MM.1S (cell line): ENCODE measurements around the gene CEP85L.

Source experiments
- DNase-seq: peaks from one replicate; pipeline ENCODE4 v3.0.0-alpha.2; 2015
- H2AFZ ChIP-seq: fragments of 300-600 bp; sonication (generic); 2 replicates; pipeline ENCODE4 v1.6.0; 2016; ENCODE audit warnings: antibody characterized with exemption, low read length
- H3F3A ChIP-seq: fragments of 300-600 bp; sonication (generic); 2 replicates; pipeline ENCODE4 v1.6.1; 2016; ENCODE audit warnings: mild to moderate bottlenecking, antibody characterized with exemption, low read length, moderate library complexity, mixed read lengths; ENCODE audit not compliant: insufficient read depth
- H3K27ac ChIP-seq: fragments of 300-600 bp; sonication (generic); 2 replicates; pipeline ENCODE4 v1.5.1; 2016; ENCODE audit warnings: mild to moderate bottlenecking, low read length
- H3K27me3 ChIP-seq: fragments of 300-600 bp; sonication (generic); replicated peaks from 2 replicates; pipeline ENCODE4 v1.6.0; 2016; ENCODE audit warnings: low read length; ENCODE audit not compliant: insufficient read depth
- H3K36me3 ChIP-seq: fragments of 300-600 bp; sonication (generic); replicated peaks from 2 replicates; pipeline ENCODE4 v1.6.1; 2016; ENCODE audit warnings: mild to moderate bottlenecking, low read length, mixed read lengths; ENCODE audit not compliant: insufficient read depth
- H3K4me1 ChIP-seq: fragments of 300-600 bp; sonication (generic); 2 replicates; pipeline ENCODE4 v1.6.1; 2016; ENCODE audit warnings: low read length, mixed read lengths
- H3K4me2 ChIP-seq: fragments of 300-600 bp; sonication (generic); 2 replicates; pipeline ENCODE4 v1.6.0; 2016; ENCODE audit warnings: low read depth, low read length
- H3K4me3 ChIP-seq: fragments of 300-600 bp; sonication (generic); 2 replicates; pipeline ENCODE4 v1.5.1; 2016; ENCODE audit warnings: low read length, mixed read lengths
- H3K79me2 ChIP-seq: fragments of 300-600 bp; sonication (generic); 2 replicates; pipeline ENCODE4 v1.6.1; 2016; ENCODE audit warnings: mixed run types, low read length, mixed read lengths
- H3K9ac ChIP-seq: fragments of 300-600 bp; sonication (generic); 2 replicates; pipeline ENCODE4 v1.6.1; 2016; ENCODE audit warnings: low read length, mixed read lengths
- H3K9me2 ChIP-seq: fragments of 300-600 bp; sonication (generic); replicated peaks from 2 replicates; pipeline ENCODE4 v1.6.1; 2016; ENCODE audit warnings: mild to moderate bottlenecking, low read length, mixed read lengths; ENCODE audit not compliant: insufficient read depth
- H3K9me3 ChIP-seq: fragments of 300-600 bp; sonication (generic); replicated peaks from 2 replicates; pipeline ENCODE4 v1.6.1; 2016; ENCODE audit warnings: mild to moderate bottlenecking, low read length, mixed read lengths; ENCODE audit not compliant: insufficient read depth
- H4K20me1 ChIP-seq: fragments of 300-600 bp; sonication (generic); 2 replicates; pipeline ENCODE4 v1.6.1; 2016; ENCODE audit warnings: mild to moderate bottlenecking, low read length, moderate library complexity, mixed read lengths; ENCODE audit not compliant: insufficient read depth
- EZH2 ChIP-seq: fragments of 300-600 bp; sonication (generic); optimal IDR thresholded peaks from 2 replicates; pipeline ENCODE3; 2017; ENCODE audit warnings: low read depth, mild to moderate bottlenecking, antibody characterized with exemption, low read length, mixed read lengths
- EZH2phosphoT487 ChIP-seq: fragments of 300-600 bp; sonication (generic); IDR thresholded peaks from 2 replicates; pipeline ENCODE4 v1.6.1; 2018; ENCODE audit warnings: antibody characterized with exemption, low read length
- TF ChIP-seq, protein P1 (sequence below): fragments of 300-600 bp; sonication (generic); IDR thresholded peaks from 2 replicates; pipeline ENCODE4 v1.5.1; 2016; ENCODE audit warnings: antibody characterized with exemption, low read length, mixed read lengths

The CEP85L gene

GRCh38 chr6:118667988-118668387, 16.6 kb upstream of the CEP85L start:
- no peak overlapping the region for H3K9ac ChIP-seq
- DNase-seq = no peak
- H3F3A ChIP-seq = no peaks in the 10 kb centered on the region
- H3K27me3 ChIP-seq = no peaks in the 10 kb centered on the region
- no peaks in the 10 kb centered on the region for H3K36me3 ChIP-seq
- no peaks in the 10 kb centered on the region for H3K9me3 ChIP-seq
- no peak overlapping the region for H3K4me3 ChIP-seq
- no peak overlapping the region for H3K4me2 ChIP-seq
- no peaks in the 10 kb centered on the region for H3K9me2 ChIP-seq
- no peaks in the 10 kb centered on the region for H4K20me1 ChIP-seq
- H2AFZ ChIP-seq = no peak overlapping the region
- no peak overlapping the region for H3K27ac ChIP-seq
- TF ChIP-seq, protein P1, sequence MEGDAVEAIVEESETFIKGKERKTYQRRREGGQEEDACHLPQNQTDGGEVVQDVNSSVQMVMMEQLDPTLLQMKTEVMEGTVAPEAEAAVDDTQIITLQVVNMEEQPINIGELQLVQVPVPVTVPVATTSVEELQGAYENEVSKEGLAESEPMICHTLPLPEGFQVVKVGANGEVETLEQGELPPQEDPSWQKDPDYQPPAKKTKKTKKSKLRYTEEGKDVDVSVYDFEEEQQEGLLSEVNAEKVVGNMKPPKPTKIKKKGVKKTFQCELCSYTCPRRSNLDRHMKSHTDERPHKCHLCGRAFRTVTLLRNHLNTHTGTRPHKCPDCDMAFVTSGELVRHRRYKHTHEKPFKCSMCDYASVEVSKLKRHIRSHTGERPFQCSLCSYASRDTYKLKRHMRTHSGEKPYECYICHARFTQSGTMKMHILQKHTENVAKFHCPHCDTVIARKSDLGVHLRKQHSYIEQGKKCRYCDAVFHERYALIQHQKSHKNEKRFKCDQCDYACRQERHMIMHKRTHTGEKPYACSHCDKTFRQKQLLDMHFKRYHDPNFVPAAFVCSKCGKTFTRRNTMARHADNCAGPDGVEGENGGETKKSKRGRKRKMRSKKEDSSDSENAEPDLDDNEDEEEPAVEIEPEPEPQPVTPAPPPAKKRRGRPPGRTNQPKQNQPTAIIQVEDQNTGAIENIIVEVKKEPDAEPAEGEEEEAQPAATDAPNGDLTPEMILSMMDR = no peak
- no peak for TF ChIP-seq EZH2phosphoT487
- TF ChIP-seq EZH2 = no peak
- no peaks in the 10 kb centered on the region for H3K79me2 ChIP-seq
- H3K4me1 ChIP-seq = 0 out of 2 replicates have a peak, but pooled peaks cover 2% of the 10 kb centered on the region

DNA sequence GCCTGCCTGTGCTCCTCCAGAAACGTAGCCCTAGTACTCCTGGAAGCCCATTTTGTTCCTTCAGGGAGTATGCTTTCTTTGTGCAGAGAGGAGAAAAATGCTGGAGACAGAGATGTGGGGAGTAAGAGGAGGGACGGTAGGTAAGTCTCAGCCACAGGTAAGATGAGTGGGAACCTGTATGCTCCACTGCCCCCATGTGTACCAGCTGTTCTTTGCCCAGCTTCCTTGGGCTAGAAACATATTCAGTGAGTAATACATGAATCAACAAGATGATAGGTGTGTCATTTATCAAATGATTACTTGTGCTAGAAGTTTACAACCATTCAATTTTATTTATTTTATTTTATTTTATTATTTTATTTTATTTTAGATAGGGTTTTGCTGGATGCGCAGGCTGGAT, 13.6 kb upstream of the CEP85L start:
- Histone ChIP-seq H3K4me2 (peak overlapping the region; percentile 83), H3K27ac (no peak overlapping the region), H3F3A (no peaks in the 10 kb centered on the region), H3K9me2 (no peaks in the 10 kb centered on the region), H3K4me1 (0 out of 2 replicates have a peak, but pooled peaks cover 2% of the 10 kb centered on the region), H3K27me3 (no peaks in the 10 kb centered on the region), H4K20me1 (no peaks in the 10 kb centered on the region), H3K36me3 (no peaks in the 10 kb centered on the region), H3K9ac (0 out of 2 replicates have a peak overlapping the region, but pooled peaks have one; percentile 36), H3K4me3 (peak overlapping the region; percentile 50), H2AFZ (peak overlapping the region; percentile 69), H3K9me3 (no peaks in the 10 kb centered on the region), H3K79me2 (no peaks in the 10 kb centered on the region)
- no peak for DNase-seq
- TF ChIP-seq EZH2phosphoT487 (no peak), EZH2 (no peak)
- TF ChIP-seq, protein P1 = 0 out of 2 replicates have a peak, but pooled peaks have one; percentile 8

DNA sequence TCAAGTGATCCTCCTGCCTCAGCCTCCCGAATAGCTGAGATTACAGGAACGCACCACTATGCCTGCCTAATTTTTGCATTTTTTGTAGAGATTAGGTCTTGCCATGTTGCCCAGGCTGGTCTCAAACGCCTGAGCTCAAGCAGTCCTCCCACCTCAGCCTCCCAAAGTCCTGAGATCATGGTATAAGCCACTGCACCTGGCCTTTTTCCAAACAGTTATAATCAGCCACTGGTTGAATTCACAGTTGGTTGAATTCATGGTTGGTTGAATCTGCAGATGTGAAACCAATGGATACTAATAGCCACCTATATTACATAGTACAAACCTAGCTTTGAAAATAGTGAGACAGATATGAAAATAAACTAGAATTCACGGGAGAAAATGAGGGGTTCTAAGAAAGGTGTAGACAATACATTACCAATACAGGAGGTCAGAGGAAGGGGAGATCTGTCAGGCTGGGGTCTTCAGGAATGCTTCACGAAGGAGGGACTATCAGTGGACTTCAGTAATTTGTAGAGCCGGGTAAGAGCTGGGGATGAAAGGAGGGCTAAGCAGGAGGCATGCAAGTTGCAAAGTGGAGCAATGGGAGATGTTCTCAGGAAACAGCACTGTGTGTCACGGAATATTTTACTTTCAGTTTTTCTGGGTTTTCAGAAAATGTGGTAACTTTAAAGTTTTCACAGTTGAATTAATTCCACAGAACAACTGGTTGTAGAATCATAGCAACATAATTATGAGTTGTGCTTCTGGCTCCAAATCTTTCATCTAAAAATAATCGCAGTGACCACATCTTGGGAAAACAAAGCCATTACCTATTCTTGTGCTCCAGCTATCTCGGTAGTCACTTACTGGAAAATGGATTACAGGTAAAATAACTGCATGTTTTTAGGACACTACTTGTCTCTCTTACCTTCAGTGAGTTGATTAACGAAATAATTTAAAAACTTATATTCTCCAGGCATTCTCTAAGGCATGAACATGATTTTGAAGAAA, 12.9 kb upstream of the CEP85L start:
- H3K4me1 ChIP-seq = 0 out of 2 replicates have a peak, but pooled peaks cover 2% of the 10 kb centered on the region
- no peaks in the 10 kb centered on the region for H3K27me3 ChIP-seq
- peak overlapping the region; percentile 69 for H2AFZ ChIP-seq
- H3K9me3 ChIP-seq = no peaks in the 10 kb centered on the region
- H4K20me1 ChIP-seq = no peaks in the 10 kb centered on the region
- no peak for DNase-seq
- TF ChIP-seq EZH2phosphoT487 (no peak), EZH2 (no peak)
- TF ChIP-seq, protein P1 = no peak
- no peak overlapping the region for H3K27ac ChIP-seq
- no peaks in the 10 kb centered on the region for H3K79me2 ChIP-seq
- H3K9ac ChIP-seq = peak overlapping the region; percentile 36; the same call in 1 of the 2 replicates
- no peaks in the 10 kb centered on the region for H3K9me2 ChIP-seq
- H3F3A ChIP-seq = no peaks in the 10 kb centered on the region
- H3K4me3 ChIP-seq = peak overlapping the region; percentile 50
- peak overlapping the region; percentile 83 for H3K4me2 ChIP-seq
- H3K36me3 ChIP-seq = no peaks in the 10 kb centered on the region
